Stimulated activated CD8-positive, alpha-beta memory T cell treated with anti-CD3 and anti-CD28 coated beads, Interleukin-15, amount 100 ng/mL, for 1 hour (primary cell): Measurements from ENCODE around the gene CCNL2.
"Not testable (repeated sequence)": the region's sequence is repeated elsewhere in the genome, so short reads cannot be mapped to it uniquely, and the experiment has no call there.

Experiments
- DNase-seq: peaks from one replicate; pipeline ENCODE4 v3.0.0-alpha.2; 2020; ENCODE audit warnings: low read depth

Gene CCNL2

DNA sequence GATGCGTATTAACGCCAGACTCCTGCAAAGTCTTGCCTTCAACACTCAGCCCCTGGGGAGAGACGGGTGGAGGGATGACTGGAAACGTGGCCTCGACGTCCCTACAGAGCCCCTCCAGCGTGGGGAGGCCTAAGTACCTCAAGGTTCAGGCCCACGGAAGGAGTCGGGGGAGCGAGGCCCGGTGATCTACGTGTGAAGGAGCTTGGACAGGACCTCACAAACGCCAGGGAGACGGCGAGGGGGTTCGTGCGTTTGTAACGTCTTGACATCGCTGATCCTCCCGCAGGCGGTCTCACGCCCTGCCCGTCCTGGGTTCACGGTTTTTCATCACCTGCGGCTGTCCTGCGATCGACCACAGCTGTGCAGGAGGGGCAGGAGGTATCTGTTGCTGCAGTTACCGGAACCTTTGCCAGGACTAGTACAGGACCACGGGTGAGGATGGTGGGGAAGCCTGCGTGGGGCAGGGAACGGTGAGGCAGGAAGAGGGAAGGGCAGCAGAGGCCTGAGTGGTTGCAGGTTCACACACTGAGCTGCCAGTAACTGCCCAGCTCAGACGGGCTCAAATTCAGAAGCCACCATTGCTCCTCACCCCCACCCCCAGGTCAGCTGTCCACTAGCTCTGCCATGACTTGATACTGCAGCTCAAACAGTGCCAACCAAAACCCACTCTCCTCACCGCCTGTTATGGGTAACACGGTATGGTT lies 889 bp upstream of the CCNL2 start:
- no peak for DNase-seq

DNA sequence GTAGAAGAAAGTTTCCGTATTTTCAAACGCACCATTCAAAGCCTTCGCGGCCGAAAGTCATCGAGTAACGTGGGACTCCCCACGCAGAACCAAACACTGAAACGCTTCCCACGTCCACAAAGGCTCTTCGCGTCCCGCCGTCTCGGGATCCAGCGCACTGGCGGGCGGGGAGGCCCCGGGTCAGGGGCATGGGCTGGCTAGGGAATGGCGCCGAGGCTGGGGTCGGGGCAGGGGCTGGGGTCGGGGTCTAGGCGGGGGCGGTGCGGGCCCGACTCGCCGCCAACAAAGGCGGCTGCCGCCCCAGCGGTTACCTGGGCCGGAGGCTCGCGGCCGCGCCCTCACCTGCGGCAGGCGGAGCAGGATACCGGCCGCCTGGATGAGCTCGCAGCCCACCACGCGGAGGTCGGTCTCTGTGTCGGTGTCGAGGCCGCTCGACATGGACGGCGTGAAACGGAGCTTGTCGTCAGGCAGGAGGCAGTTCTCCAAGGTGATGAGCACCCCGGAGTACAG lies 403 bp downstream of the CCNL2 start:
- DNase-seq, result no peak

DNA sequence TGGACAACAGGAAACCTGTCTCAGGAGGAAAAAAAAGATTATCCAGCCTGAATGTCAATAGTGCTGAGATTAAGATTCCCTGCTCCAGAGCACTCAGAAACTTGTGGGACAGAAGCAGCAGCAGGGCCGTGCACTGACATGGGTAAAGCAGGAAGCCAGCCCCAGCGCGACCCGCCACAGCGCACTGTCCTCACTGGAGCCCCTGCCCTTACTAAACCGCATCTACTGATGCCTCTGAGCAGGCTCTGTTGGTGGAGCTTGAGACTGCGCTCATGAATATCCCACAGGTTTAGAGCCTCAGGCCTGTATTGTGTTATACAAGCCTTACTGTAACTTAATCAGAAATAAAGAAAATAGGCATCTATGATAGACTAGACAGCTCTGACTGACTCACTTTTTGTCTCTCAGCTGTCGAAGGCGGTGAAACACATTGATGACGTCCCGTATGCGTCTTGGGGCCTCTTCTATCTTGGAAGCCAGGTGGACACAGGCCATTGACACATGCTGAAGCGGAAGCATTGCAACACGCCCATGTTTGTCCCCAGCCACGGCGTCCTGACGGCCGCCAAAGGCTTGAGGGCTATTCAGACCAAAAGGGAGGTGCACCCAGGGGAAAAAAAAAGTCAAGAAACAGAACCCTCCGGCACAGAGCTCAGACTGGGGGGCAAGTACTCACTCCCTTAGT lies 1.2 kb downstream of the CCNL2 start:
- no peak for DNase-seq

DNA sequence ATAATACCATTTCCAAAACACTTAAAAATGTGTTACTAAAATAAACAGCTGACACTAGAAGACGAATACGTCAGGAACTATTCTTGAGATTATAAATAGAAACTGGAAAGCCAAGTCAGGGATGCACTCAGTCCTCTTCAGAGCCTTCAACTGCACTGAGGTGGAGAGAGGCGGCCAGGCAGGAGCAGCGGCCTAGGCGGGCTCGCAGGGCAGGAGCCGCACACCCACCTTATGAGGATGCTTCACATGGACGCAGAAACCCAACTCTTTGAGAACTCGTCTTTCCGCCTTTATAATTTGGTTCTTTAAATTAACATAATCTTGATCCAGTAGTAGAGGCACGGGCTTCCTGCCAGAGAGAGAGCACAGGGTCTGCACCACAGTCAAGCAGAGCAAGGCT lies 4.0 kb downstream of the CCNL2 start:
- DNase-seq, result no peak

DNA sequence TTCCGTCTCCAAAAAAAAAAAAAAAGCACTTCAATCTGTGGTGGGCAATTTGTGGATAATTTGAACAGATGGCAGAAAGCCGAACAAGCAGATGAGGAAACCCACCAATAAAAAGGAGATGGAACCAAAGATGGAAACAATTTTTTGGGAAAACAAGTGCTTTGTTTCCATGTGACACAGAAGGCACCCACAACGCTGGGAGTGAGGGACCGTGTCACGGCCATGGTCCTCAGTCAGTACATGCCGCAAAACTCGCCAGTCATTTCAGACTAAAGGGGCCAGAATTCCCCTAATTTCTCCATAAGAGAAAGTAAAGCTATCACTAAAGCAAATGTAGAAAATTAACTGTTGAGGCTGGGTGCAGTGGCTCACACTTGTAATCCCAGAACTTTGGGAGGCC lies 5.0 kb downstream of the CCNL2 start:
- no peak for DNase-seq

DNA sequence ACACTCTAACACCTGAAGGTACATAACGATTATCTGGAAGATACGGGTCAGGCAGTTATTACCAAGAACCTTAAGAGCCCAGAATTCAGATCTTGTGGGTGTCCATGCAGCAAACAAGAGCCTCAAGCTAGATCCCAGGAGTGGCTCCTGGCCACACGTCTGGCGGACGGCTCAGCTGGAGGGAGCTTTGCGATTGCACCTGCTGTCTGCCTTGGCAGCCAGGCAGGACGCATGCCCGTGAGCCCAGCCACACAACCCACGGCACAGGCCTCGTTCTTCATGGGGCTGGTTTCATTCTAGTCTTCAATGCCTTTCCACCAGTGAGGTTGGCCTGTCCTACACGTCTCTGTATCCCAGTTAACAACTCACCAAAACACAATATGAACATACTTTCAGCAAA lies 5.7 kb downstream of the CCNL2 start:
- no peak for DNase-seq

DNA sequence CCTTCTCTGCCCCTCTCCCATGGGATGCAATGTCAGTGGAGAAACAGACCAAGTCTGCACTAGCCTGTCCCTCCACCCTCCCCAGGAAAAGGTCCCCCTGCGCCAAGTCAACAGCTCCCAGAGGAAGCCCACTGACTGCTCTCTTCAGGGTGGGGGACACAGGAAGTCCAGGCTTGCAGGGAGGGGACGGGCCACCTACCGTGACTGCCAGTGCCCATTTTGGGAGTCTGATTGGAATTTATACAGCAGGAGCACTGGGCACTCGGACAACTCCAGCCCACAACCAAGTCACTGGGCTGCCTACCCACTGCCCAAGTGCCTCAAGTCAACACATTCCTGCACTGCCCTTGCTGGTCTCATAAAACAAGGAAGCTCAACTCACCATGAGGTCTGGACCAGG lies 6.1 kb downstream of the CCNL2 start:
- DNase-seq, result no peak

DNA sequence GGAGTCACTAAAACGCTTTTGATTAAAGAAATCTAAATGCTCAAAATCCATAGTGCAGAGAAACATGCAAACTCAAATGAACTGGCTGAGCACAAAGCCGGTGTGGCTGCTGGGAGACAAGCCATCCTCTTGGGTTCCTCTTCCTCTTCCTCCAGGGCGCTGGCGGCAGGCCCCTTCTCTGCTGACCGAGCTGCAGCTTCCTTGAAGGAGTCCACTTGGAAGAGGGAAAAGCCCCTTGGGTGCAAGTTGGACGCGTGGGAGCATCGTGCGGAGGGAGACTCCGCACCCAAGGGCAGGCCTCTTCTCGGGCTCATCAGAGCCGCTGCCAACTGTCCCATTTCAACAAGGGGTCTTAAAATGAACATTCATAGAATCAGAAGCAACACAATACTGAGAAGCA lies 7.9 kb downstream of the CCNL2 start:
- no peak for DNase-seq

DNA sequence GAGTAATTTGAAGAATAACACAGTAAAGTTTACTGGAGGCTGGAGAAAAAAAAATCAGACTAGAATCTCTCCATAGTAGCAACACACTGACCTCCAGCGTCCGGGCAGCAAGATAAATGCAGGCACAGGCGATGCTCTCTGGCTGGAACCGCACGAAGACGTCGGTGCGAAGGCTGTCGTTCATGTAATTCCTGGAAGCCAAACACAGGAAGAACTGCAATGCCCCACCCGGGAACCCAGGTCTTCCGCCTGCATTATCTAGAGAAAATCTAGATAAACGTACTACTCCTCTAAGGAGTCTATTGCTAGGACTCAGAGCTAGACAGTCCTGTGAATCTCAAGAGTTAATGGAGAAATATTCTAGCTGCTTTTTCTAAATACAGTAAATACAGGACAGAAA lies 8.5 kb downstream of the CCNL2 start:
- DNase-seq, result no peak

DNA sequence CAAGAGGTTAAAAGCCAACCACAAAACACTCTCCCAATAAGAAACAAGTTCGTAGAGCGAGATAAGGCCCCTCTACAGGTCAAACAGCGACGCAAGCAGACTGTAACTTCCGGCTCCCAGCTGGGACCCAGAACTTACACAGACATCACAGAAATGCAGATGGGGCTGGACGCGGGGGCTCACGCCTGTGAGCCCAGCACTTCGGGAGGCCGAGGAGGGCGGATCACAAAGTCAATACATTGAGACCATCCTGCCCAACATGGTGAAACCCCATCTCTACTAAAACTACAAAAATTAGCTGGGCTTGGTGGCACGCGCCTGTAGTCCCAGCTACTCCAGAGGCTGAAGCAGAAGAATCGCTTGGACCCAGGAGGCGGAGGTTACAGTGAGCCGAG lies 11.1 kb downstream of the CCNL2 start:
- no peak for DNase-seq

DNA sequence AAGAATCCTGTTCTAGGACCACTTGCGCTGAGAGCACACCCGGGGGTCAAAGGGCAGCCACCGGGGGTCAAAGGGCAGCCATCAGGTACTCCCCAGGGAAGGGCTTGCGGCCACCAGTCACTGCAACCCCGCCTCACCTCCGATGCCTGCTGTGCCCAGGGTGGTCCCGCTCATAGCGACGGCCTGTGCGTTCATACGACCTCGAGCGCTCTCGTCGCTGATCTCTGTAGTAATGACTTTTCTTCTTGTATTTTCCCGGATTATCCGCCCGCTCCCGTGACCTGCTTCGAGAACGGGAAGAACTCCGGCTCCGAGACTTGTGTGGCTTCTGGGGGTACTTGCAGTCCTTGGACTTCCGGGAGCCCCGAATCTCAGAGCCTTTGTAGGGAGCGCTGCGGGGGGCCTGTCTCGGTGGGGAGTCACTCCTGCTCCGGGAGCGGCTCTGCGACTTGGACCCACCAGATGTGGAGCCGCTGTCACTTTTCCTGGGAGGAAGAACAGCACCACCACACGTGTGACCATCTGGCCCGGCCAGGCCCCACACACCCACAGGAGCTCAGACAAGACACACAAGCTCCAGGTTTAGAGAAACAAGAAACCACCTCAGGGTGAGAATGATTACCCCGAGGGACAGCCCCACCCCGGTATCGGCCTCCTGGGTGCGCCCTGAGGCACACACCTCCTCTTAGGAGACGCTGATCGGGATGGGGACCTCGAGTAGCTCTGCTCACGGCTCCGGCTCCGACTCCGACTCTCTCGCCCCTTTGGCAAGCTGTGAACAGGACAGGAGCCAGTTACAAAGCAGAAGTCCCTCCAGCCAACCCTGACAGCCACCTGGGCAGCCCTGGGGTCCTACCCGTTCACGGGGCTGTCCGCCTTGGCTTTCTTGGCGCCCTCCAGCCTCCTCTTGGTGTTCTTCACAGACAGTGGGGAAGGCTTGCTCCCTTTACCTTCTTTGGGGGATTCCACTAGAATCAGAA lies 11.7 kb downstream of the CCNL2 start:
- no peak for DNase-seq

DNA sequence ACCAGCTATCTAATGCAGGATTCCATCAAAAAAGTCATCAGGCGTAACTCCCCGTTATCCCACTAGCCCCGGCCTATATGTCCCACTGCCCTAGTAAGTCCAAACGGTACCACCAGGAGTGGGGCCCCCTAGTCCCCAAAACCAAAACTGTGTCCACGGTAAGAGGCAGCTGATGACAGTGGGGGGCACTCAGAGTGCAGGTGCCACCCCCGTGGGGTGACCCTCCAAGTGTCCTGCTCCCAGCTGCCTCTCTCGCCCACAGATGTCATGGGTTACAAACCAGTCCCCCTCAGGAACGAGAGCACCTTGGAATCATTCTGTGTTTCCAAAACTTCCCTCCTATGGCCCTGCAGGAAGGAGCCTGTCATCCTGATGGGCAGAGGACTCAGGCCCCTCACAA lies 13.2 kb downstream of the CCNL2 start:
- no peak for DNase-seq

DNA sequence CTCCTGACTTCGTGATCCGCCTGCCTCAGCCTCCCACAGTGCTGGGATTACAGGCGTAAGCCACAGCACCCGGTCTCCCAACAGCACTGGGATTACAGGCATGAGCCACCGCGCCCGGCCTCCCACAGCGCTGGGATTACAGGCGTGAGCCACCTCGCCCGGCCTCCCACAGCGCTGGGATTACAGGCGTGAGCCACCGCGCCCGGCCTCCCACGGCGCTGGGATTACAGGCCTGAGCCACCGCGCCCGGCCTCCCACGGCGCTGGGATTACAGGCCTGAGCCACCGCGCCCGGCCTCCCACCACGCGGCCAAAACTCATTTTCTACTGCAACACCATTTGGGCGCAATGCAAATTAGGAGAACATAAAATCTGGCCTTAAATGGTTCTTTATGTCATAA lies 13.8 kb downstream of the CCNL2 start:
- not testable (repeated sequence) for DNase-seq

DNA sequence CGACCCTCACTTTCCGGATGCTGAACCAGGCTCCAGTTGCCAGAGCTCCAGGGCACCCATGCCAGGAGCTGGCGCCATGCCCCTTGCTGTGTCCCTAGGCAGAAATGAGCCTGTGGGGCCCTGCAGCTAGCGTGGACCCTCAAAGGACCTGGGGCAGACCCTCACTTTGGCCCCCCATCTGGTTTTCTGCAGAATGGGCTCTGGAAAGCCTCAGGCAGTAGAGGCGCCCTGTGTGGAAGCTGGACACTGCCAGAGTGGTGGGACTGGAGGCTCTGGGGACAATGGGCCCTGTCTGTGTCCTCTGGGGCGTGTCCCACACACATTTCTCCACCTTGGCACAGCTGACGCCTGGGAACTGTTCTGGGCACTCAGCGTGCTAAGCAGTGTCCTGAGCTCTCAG lies 17.8 kb downstream of the CCNL2 start:
- DNase-seq, result no peak

DNA sequence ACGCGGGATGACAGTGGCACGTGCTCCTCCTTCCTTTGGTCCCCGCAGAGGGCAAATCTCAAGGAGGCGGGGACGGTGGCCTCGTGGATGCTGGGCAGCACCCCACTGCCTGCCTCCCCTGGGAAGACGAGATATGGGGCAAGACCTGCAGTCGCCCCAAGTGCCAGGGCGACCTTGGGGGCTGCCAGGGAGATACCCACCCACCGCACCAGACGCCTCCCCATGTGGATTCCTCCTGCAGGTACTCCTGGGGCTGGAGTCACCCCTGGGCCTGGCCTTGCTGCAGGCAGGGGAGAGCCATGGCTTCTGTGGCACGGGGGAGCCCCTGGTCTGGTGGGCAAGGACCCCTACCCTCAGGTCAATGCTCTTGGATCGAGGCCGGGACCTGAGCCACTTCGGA lies 18.3 kb downstream of the CCNL2 start:
- no peak for DNase-seq

DNA sequence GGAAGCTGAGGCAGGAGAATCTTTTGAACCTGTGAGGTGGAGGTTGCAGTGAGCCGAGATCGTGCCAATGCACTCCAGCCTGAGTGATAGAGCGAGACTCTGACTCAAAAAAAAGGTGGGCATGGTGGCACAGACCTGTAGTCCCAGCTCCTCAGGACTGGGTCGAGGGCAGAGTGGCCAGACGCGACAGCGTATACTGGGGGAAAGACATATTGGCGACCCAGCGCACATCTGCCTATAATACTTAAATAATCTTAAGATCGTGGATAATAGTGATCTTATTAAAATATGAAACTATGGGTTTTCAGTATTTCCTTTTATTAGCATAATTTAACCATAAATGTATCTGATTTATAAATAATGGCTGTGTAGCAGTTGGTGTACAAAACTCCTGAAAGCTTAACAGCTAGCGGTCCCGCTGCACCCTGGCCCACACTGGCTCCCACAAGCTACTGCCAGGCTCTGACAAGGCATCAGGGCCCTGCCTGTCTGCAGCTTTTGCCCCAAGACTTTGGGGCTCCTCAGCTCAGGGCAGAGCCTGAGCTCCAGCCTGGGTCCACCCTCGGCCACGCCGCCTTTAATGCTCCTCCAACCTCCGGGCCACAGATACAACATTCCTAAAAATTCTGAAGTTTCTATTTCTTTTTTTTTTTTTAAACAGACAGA lies 21.5 kb downstream of the CCNL2 start:
- no peak for DNase-seq

DNA sequence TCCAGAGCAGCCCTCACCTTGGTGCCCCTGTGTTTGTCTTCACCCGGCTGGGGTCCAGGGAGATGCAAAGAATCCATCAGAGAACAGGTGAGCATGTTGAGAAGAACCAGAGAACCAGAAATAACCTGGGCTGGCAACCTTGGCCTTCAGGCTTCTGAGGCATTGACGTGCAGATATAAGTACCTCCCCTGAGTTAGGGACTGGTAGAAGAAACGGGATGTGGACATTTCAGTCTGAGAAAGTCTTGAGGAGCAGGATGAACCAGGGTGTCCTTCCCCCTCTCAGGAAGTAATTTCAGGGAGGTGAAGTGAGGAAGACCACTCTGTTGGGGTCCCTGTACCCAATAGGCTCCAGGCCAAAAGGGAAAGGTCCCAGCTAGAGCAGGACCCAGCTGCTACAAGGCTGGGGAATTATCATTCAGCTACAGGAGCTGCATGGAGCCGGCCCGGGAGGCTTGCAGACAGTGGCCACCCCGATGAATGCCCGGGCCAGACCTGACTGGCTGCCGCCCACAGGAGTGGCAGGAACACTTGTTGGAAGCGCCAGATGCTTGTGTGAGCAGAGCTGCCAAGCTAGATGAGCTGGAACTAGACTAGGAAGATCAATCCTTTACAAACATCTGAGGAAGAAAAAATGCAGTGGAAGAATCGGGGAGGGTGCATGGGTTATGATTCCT lies 22.4 kb downstream of the CCNL2 start:
- DNase-seq, result no peak

DNA sequence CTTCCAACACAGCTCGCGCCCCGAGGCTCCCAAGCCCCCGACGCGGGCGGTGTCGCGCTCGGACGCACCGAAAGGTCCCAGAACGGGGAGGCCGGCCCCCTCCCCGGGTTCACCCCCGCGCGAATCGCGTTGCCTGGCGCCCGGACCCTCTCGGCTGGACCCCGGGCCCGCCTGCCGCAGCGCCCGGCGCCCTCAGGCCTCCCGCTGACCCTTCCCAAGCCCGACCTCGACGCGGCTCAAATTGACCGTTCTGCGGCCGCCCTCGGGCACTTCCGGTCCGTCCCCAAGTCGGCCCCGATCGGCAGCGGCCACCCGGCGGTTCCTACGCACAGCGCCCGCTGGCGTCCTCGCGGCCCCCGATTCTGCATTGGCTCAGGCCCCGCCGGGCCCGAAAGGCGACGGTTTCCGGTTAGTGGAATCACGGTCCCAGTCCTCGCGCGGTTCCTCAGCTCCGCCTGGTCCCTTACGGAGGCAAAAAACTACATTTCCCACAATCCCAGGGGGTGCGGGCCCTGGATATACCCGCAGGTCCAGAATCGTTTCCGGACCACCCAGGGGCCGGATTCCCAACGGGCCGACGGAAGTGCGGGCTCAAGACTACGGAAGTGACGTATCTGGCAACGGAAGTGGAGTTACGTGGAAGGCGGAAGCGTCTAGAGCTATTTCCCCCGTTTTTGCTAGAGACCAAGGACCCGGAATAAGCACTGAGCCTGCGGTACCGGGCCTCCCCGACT lies 24.0 kb downstream of the CCNL2 start, which contains the start of gene AURKAIP1:
TSS of gene AURKAIP1 (minus strand) at position 279 of the 734 bp plus-strand sequence. CDS start 451 bp downstream, outside the sequence.
- DNase-seq, result peak; percentile 84

DNA sequence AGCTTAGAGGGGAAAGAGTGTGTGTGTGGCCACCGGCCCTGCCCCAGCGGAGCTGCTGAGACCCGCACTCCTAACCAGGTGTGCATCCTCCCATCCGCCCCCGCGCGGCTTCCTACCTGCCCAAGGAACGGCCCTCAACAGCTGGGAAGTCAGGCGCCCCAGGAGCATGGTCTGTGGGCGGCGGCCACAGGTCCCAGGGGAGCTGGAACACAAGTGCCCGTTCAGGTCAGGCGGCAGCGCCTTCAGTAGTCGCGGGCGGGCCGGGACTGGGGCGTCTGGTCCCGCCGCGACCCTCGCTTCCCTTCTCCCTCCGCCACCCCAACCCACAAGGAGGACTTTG lies 24.6 kb downstream of the CCNL2 start:
- DNase-seq, result no peak

DNA sequence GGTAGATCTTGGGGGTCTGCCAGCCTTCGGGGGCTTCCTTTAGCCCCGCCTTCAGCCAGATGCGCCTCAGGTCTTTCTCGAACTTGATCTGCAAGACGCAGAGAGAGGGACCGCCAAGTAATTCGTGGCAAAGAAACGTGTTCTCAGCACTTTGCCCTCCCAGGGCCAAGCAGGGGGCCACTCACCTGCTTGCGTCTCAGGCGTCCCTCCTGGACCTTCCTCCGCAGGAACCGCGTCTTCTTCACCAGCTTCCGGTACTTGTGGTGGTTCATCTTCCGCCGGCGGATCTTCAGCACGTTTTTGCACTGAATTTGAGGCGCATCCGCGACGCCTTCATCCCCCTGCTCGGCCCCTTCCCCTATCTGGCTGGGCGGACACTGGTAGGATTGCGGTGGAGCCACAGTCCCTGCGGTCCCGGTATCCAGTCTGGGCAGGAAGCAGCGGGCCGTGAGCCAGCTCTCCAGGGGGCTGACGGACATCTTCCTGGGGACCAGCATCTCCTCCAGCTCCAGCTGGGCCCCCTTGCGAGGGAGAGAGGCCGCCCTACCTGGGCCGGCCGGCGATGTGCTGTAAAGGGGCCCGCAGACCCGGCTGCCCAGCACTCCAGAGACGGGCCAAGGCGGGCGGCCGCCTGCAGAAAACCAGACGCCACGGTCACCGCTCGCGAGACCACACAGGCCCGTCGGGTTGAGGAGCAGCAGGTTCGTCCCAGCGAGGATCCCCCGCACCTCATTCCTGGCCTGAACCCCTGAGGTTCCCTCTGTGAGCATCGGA lies 25.1 kb downstream of the CCNL2 start:
- DNase-seq, result no peak
